WTC11 (cell line): ENCODE data around the gene PCSK2.

Experiments
- CTCF ChIP-seq: fragments of 200-600 bp; IDR thresholded peaks from 2 replicates; pipeline ENCODE4 v1.8.0; 2022; ENCODE audit warnings: antibody characterized with exemption
- E2F4 ChIP-seq: sonication (generic); formaldehyde crosslinking; IDR thresholded peaks from 2 replicates; pipeline ENCODE4 v1.8.1; 2022; ENCODE audit warnings: low read depth, mild to moderate bottlenecking, moderate library complexity, missing genetic modification reagents, borderline replicate concordance
- FOXK1 ChIP-seq: sonication (generic); formaldehyde crosslinking; IDR thresholded peaks from 2 replicates; pipeline ENCODE4 v1.8.0; 2022; ENCODE audit warnings: mild to moderate bottlenecking, moderate library complexity, missing genetic modification reagents
- FOXP4 ChIP-seq: sonication (generic); formaldehyde crosslinking; IDR thresholded peaks from 2 replicates; pipeline ENCODE4 v1.8.0; 2022; ENCODE audit warnings: mild to moderate bottlenecking, missing genetic modification reagents
- ZNF263 ChIP-seq: sonication (generic); formaldehyde crosslinking; IDR thresholded peaks from 2 replicates; pipeline ENCODE4 v1.8.1; 2022; ENCODE audit warnings: low read depth, mild to moderate bottlenecking, moderate library complexity, missing genetic modification reagents

GRCh38 chr20:17273717-17274116, 46.9 kb downstream of the PCSK2 start:
- no peak for TF ChIP-seq FOXP4 (CRISPR knock-in tag)
- no peak for TF ChIP-seq FOXK1
- no peak for TF ChIP-seq ZNF263
- TF ChIP-seq E2F4 (CRISPR knock-in tag): no peak
- no peak for TF ChIP-seq CTCF
